ENCODE results near the gene RGMA.

RGMA gene

GRCh38 chr15:93001156-93001555 lies 87.9 kb downstream of the RGMA start:
- DNase-seq: no peak

- DNase-seq: no peak
Observed at GRCh38 chr15:92997821-92998220, 91.2 kb downstream of the RGMA start.

DNA sequence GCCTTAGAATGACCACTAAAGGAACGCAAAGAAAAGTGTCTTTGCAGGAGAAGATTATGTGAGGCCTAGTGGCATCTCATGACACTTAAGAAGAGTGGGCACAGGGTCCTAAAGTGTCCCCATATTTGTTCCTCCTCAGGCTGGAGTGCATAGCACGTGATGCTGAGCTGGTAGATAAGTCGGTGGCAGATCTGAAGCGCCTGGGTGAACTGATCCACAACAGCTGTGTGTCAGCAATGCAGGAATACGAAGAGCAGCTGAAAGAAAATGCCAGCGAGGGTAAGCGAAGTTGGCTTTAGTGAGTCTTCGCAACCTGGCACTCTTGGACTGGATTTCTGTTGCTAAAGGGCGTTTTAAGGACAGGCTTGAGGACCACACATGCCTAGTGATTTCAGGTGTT lies 96.3 kb downstream of the RGMA start:
- no peak for DNase-seq

DNA sequence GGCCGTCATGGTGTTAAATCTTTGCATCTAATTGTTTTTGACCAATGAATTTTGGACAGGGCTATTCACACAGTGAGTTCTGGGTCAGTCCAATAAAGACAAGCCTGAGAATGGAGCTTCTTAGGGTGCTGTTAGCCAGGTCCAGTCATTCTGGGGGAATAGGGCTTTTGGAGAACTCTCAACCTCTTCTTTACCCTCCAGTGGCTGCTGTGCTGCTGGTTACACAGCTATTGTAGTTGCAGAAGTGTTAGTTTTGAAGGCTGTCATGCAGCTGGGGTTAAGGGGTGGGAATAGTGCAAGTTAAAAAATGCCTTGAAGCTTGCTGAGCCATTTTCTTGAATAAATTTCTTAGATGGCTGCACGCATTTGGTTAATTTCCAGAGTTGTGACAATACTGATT lies 99.0 kb downstream of the RGMA start:
- no peak for DNase-seq

DNA sequence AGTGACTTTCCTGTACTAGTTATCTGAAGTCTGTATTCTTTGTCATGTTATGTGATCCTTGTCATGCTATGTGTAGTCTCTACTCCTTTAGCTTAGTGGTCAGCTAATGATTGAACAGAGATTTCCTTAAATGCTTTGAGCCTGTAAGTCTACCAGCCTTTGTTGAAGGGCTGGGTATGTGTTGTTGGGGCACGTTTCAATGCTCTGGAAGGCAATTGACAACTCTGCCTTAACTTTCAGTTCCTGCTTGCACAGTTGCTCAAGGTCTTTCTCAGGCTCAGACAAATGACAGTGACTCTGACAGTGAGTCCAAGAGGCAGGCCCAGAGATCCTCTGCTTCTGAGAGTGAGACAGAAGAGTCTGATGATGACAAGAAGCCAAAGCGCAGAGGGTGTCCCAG lies 99.5 kb downstream of the RGMA start:
- no peak for DNase-seq

Data from NCI-H524 treated with DMSO at 0.1 percent for 48 hours (cell line).